HG02623 (cell line): ENCODE measurements around the gene ZMYM3.

ENCODE experiments used
- ATAC-seq: cut with Tn5 transposase; IDR thresholded peaks from one replicate; pipeline ENCODE4 v1.9.1; 2021; ENCODE audit warnings: moderate library complexity; ENCODE audit not compliant: unreplicated experiment

The ZMYM3 gene

DNA sequence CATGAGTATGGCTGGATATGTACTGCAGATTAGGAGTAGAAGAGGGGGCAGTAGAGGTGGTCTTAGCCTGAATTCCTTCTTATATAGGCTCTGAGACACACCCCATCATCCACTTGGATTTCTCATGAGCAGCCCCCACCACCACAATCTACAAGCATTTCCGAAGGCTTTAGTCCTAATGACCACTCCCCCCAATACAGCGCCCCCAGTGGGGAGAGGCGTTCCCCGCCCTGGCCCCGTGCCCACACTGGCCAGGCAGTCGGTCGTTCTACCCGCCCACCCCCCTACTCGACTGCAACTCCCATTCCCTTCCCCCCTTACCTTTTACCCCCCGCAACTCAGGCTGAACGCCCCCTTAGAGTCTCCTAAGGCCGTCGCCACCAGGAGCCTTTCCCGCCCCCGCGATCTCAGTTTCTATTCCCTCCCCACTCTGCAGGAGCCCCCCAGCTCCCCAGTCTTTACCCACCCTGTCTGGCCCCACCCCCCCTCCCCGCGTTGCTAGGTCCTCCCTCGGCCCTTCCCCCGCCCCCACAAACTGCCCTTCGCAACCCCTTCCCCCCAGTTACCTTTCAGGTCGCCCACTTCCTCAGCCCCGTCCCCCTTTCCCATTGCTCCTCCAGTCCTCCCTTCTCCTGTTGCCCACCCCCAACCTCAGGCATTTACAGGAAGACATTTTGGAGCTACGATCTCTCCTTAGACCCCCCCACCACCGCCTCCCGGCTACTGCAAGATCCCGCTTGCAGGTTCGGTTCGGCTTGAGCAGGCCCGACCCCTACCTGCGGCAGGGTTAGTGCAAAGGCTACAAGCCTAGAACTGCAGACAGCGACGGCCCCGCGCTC, 468 bp downstream of the ZMYM3 start:
- no peak for ATAC-seq

DNA sequence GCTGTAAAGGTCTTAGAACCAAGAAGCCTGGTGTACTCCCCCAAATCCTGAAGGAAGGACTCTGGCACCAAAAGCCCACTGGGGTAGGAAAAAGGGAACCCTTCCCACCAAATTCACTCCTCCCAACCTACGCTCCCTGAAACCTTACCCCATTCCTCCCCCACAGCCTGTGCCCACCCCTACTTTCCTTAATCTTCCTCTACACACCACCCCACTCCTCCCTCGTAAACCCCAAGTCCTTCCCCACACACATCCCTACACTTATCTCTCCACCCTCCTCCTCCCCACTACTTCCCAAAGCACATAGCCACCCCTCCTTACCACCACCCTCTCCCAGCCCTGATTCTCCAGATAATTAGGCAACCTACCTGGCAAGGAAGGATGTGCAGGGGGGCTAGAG, 1.7 kb downstream of the ZMYM3 start:
- ATAC-seq, result no peak

DNA sequence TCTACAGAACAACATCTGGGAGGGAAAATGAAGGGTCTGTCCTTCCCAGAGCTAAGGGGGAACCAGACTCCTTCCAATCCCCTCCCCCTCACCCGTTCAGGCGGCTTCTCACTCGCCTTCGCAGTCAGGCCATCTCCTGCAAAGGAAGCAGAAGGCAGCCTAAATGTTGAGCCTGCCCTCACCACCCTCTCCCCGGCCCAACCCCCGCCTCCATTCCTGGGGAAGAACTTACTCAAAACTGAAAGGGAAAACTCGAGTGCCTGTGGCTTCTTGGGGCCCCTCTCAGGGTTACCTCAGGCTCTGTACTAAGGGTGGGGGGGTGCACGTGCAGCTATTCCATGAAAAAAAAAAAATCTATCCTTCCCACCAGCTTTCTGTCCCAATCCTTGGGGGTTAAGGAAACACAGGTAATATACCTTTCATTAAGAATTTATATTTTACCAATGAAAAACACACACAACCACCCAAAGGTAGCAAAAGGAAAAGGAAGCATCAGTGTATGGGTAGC, 2.4 kb downstream of the ZMYM3 start:
- no peak for ATAC-seq

DNA sequence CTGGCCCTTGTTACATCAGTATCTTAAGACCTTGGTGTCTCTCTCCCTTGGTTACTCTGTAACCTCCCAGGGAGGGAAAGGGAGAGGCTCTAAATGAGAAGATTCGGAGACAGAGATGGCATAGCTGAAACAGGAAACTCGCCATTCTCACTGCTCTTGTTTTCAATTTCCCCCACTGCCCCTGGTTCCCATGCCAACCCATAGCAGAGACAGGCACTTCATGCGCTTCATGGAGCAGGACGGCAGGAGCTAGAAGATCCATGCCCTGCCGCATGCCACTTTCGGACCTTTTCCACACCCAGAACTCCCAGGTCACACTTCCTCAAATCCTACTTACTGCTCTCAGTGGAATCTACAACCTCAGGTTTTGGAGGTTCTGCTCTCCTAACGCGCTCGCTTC, 3.1 kb downstream of the ZMYM3 start:
- no peak for ATAC-seq

DNA sequence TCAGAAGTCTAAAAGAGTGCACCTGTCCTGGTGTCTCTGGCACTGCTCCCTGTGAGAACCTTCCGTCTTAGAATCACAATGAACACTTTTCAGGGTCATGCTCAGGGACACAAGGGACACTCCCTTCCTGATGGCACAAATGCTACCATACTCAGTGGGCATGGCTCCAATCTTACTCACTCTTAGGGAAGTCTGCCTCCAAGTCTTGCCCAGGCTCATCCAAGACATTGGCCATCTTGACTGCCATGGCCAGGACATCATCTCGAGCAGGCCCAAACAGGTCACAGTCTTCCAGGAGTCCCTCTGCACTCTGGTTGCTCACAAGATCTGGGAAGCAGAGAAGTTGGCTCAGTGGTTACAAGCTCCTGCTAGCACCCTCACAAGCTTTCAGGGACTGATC, 8.8 kb downstream of the ZMYM3 start:
- no peak for ATAC-seq

DNA sequence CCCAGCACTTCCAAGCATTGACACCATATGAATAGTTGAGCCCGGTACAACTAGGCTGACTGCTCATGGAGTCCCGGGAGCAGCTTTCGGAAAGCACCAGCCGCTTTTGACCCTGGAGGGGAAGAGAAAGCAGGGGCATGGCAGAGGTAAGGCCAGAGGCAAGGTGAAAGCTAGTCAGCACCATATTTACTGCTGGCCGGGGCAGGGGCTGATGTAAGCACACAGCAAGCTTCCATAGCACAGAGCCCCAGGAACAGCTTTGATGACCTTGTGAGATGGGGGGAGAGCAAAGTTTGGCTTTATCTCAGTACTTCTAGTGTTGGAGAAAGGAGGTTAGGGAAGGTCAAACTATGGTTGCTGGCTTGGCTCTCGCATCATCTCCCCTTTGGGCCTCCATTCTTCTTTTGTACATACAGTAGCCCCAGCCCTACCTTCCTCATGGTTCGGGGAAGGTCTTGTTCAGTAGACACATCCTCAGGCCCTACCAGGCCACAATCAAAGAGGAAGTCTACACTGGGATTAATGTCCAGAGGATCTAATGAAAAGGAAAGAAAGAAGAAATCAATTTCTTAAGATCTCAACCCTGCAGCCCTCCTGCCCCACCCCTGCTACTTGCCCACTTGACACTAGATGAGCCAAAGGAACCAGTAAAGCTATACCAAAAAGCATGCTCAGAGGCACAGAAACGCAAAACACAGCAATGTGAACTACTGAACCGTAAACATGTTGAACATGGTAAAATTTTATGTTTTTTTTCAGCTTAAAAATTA, 9.4 kb downstream of the ZMYM3 start:
- no peak for ATAC-seq

DNA sequence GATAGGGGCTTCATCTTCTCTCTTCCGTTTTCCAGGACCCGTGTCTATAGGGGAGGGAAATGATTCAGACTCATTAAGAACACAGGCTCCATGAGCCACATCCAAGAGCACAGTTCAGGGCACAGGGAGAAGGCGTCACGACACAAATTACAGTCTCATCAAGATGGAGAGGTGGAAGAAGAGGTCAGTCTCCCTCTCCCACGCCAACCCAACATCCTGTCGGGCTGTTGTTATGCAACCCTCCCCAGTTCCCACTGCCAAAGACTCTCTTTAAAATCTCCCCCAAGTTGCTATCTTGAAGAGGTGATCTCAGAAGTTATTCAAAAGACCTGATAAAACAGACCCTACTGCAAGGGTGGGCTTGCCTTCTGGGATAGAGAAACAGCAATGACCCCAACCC, 12.6 kb downstream of the ZMYM3 start:
- ATAC-seq, result no peak

DNA sequence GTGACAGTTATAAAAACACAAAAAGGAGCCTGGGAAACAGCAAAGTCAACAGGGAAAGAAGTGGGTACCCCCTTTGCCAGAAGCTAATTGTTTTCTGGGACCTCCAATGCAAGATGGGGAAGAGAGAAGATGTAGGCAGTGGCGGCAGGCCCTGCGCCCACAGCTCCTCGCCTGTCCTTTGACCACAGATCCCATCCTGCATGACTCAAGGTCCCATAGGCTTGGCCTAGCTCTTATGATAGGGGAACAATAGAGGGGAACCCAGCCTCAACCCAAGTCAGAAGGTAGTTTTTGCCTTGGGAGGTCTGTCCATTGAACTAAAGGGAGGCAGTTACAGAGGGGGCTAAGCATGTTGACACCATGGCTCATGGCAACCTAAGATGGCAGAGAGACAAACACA, 14.2 kb downstream of the ZMYM3 start:
- no peak for ATAC-seq

DNA sequence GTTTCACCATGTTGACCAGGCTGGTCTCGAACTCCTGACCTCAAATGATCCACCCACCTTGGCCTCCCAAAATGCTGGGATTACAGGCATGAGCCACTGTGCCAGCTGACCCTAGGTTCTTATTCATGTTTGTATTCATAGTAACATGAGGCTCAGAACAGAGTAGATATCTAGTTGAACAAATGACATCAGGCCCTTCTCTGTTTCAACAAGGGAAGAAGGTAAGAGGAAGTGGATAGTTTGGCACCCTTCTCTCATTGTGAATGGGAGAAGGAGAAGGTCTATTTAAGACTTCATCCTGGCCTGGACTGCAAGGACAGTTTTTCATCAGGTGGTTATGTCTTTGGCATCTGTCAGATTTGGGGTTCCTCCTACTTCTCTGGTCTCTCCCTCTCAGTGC, 17.1 kb downstream of the ZMYM3 start:
- no peak for ATAC-seq

DNA sequence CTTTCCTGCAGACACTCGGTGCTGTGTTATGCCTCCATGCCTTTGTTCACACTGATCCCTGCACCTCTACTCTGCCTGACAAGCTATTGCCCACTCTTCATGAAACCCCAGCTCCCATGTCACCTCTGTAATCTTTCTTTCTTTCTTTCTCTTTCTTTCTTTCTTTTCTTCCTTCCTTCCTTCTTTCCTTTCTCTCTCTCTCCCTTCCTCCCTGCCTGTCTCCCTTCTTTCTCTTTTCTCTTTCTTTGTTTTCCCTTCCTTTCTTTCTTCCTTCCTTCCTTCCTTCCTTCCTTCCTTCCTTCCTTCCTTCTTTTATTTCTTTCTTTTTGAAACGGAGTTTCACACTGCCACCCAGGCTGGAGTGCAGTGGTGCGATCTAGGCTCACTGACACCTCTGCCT, 18.5 kb downstream of the ZMYM3 start:
- no peak for ATAC-seq

DNA sequence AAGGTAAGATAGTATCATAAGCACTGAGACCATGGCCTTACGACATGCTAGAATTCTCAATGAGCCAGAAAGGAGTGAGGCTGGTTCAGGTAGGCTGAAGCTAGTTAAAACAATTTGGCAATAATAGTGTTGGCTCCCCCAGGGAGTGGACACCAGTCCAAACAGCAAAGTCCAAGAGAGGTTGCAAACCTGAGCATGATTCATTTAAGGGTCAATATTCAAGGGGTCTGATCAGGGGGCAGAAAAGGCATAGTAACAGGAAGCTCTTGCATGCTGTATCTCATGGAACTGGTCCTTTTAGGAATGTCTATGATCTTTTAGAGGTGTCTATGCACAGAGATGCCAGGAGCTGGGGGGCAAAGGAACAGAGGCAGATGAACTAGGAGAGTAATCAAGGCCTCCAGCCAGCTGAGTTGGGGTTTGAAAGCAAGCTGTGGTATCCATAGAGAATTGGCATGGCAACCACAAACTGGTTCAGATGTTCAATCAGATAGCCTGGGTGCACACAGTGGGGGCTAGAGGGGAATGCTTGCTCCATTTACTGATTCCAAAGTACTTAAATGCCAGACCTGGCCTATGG, 25.8 kb downstream of the ZMYM3 start:
- no peak for ATAC-seq

DNA sequence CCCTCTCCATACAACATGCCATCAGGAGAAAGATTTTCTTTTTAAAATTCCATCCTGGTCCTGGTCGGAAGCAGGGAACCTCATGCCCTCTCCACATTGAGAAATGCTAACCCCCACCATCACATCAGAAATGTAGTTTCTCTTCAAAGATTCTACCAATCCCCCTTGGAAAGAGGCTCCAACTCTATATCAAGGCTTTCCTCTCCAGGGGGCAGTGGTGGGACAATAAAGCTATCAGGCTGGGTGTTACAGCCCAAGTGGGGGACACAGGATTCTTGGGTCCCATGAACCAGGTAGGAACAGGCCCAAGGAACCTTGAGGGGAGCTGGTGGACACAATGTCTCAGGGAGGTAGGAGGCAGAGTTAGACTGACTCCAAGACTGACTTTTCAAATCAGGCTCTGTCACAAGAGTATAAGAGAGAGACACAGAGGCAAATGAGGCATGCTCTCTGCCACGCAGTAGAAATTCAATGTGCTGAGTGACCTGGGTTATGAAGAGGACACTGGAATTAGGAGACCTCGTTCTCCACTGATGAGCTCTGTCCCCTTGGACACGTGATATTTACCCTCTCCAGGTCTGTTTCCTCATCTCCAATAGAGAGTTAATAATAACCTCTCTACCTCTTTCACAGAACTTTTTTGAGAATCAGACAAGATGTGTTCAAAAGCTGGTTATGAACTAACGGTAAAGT, 26.4 kb downstream of the ZMYM3 start:
- ATAC-seq, result no peak

DNA sequence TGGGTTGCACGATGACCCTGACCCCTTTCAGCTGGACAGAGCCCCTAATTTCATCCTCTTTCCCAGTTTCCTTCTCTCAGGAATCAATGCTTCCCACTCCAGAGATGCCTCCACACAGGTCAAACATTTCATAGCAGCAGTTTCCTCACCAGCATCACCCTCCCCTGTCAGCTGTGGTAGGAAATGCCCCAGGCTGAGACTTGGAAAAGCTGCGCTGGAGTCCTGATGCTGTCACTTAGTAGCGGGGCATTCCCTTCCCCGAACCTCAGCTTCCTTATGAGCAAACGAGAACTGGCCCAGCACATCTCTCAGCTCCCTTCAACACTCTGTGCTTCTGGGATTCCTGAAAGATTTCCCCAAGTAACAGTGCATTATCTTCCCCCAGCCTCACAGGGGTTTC, 28.3 kb downstream of the ZMYM3 start:
- no peak for ATAC-seq

DNA sequence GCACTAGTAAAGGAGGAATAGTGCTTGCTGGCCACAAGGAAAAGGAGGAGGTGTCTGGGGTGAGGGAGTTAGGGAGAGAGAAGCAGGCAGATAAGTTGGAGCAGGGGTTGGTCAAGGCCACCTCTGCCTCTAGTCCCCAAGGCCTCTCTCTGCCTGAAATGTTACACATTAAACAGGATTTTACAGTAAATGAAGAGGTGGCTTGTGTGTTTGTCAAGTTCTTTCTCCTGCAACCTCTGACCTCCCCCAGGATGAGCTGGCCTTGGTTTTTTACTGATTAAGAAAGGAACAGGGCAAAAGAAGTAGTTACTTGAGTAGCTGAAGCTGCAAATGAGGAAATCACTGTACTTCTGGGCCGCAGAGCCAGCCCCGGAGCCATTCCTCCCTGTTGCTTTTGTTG, 28.9 kb downstream of the ZMYM3 start:
- ATAC-seq, result no peak

DNA sequence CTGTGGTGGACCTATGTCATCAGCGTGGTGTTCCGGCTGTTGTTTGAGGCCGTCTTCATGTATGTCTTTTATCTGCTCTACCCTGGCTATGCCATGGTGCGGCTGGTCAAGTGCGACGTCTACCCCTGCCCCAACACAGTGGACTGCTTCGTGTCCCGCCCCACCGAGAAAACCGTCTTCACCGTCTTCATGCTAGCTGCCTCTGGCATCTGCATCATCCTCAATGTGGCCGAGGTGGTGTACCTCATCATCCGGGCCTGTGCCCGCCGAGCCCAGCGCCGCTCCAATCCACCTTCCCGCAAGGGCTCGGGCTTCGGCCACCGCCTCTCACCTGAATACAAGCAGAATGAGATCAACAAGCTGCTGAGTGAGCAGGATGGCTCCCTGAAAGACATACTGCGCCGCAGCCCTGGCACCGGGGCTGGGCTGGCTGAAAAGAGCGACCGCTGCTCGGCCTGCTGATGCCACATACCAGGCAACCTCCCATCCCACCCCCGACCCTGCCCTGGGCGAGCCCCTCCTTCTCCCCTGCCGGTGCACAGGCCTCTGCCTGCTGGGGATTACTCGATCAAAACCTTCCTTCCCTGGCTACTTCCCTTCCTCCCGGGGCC, 29.7 kb downstream of the ZMYM3 start:
- ATAC-seq, result no peak

DNA sequence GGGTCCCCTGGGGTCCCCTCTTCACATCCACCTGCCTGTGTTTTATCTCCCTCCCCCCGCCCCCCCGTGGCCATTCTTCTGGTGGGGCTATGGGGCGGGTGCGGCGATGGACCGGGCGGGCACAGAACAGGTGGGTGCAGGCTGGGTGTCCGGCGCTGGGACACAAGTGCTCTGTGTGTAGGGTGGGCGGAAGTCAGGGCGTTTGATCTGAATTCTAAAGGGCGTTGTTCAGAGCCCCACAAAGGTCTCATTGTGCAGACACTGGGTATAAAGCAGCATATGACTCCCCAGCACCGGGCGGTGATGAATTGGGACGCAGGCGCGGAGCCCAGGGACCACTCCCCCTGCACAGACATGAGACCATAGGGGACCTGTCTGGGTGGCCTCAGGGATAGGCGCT, 31.0 kb downstream of the ZMYM3 start, which contains the start of gene GJB1:
Gene GJB1 (plus strand): TSS at position 296 of the 400 bp plus-strand sequence. CDS start 484 bp downstream, outside the sequence.
- ATAC-seq, result no peak

DNA sequence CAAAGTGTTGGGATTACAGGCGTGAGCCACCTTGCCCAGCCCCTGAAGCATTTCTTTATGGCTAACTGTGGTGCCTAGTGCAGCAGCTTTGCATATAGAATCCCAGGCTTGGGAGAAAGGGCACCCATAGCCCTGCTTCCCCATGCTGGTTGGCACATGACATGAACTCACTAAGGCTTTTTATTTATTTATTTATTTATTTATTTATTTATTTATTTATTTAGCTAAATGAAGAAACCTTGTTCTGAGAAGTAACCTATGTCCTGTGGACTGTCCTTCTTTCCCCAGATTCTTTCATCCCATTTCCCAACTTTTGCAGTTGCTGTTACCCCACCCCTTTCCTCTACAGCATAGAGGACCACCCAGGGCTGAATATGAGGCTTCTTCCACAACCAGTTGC, 32.8 kb downstream of the ZMYM3 start:
- no peak for ATAC-seq

DNA sequence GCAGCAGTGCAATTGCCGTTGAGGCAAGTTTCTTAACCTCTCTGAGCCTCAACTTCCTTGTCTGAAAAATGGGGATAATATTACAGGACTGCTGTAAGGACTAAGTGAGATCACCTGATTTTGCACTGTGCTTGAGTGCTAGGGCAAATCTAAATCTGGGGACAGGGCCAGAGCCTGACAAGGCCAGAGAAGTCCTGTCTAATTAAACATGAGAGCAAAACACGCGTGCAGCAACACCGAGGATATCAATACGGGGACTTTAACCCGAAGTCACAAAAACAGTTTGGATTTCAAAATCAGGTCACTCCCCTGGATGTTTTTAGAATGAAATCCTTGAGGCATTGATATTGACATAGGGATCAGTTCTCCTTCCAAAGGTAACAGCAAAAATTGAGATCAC, 36.6 kb downstream of the ZMYM3 start:
- no peak for ATAC-seq

DNA sequence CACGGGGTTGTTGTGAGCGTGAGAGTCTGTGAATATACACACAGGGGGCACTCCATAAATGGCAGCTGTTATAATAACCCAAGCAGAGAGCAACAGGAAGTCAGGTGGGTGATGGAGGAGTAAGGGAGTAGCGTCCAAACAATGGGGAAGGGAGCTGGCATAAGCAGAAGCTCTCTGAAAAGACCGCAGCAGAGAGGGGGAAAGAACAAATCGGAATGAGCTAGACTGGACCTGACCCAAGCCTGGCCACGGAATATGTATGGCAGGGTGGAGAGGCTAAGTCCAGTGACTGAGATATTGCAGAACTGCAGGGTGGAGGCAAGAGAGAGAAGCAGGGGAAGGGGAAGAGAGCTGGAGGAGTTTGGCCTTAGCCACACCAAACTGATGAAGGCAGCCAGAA, 37.5 kb downstream of the ZMYM3 start:
- no peak for ATAC-seq

DNA sequence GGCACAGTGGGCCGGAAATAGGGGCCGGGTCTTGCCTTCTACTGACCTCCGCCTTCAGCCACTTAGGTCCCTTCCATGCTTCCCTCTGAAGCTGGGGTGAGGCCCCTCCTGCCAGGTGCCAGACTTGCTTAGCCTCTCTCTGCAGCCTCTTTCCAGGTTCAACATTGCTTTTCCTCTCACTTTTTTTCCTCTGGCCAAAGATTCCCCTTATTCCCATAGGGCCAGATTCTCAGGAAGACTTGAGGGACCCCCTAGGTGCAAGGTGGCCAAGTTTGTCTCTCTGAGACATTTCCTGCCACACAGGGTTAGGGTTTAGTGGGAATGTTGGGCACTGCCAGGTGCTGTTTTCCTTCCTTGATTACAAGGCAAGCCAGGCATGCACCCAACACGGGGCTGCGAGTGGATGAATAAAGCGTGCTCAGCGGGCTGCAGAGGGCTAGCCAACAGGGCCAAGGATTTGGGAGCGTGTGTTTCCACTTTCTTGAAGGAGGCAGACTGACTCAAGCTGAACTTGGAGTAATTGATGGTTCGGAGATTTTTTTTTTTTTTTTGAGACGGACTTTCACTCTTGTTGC, 38.5 kb downstream of the ZMYM3 start:
- no peak for ATAC-seq
